ENCODE results near the gene PRDM16. TPM values are rescaled to one million over a fixed set of nuclear protein-coding genes. Genes with fewer than 3 reads are reported as not detected.

The PRDM16 gene
- total RNA-seq, 1 donor from 2014 or later: not detected

DNA sequence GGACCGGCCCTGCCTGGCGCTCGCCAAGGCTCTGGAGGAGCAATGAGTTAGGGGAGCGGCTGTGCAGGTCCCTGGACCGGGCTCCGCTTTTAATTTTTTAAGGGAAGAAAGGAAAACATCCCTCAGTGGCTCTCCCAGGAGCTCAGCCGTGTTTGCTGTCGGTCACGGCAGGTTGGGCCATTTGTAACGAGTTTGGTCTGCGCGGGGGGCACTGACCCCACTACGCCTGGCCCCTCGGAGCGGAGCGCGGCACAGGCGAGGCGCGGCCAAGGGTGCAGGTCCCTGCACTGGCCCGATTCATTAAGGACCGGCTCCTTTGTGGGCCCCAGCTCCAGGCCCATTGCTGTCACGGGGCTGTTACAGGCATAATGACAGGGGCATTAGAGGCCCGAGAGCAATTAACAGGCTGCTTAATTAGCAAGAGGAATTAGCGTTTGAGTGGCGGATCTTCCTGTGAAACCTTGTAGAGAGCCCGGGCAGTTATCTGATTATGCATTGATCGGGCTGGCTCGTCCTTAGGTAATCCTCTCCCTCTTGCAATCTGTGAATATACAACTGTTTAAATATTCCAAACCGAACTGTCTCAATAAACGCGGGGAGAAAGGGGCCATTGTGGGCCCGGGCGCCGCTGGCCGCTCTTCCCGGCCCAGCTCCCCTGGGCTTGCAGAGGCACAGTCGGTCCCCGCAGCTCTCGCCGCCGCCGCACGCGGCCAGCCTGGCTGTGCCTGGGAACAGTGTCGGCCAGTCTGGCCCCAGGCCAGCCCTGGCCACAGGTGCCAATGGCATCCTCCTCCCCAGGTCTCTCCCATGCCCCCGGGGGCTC is 56.8 kb downstream of the PRDM16 start:
- H3K9me3 Mint-ChIP-seq: no peaks in the 10 kb centered on the region
- intact Hi-C loops (cut with micrococcal nuclease): no loop called here

DNA sequence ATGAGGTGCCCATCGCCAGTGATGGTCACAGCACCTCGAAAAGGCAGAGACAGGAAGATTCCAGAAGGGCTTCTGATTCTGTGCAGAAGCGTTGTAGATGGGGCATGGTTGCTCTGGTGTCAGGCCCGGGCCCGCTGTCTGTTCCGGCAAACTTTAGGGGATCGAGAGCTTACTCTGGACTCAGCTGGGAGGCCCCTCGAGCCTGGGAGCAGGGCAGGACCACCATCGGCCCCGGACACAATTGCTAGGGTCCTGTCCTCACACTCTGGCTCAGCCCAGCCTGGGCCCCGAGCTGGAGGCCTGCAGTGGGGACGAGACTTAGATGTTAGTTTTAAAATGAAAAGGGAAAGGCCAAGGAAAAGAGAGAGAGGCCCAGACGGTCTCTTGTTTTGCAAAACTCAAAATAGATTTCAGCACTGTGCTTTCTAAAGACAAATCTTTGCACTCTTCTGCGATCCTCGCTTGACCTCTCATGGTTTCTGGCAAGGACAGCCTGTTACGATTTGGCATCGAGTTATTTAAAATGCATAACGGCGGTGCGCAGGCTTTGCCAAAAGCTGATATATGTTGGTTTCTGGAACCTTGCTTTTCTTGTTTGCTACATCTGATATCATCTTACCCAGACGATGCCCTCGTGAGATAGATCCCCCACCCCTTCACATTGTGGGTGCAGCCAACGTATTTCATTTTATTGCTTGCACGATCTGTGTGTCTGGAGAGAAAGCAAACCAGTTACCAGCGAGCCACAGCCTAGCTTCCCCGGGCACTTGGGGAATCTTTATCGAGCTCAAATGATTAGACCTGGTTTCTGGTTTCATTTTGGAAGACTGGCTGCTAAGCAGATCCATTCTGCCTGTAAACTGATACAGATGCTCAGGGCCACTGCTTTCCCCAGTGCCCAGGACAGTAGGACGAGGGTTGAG is 58.0 kb downstream of the PRDM16 start:
- Mint-ChIP-seq H3K27ac (no peak overlapping the region), H3K36me3 (ENCODE audit: low read depth) (no peaks in the 10 kb centered on the region), H3K4me1 (ENCODE audit: low read depth) (no peaks in the 10 kb centered on the region), H3K4me3 (ENCODE audit: low read depth) (no peak overlapping the region), H3K27me3 (ENCODE audit: low read depth) (no peaks in the 10 kb centered on the region), H3K9me3 (no peaks in the 10 kb centered on the region)
- intact Hi-C loops (cut with micrococcal nuclease): no loop called here
- DNase-seq (ENCODE audit: low spot score): no peak

More for the DNA sequence above, 56.8 kb downstream of the PRDM16 start:
- Mint-ChIP-seq H3K4me3 (ENCODE audit: low read depth) (no peak overlapping the region), H3K4me1 (ENCODE audit: low read depth) (no peaks in the 10 kb centered on the region), H3K36me3 (ENCODE audit: low read depth) (no peaks in the 10 kb centered on the region), H3K27ac (no peak overlapping the region), H3K27me3 (ENCODE audit: low read depth) (no peaks in the 10 kb centered on the region)
- DNase-seq (ENCODE audit: low spot score): no peak

DNA sequence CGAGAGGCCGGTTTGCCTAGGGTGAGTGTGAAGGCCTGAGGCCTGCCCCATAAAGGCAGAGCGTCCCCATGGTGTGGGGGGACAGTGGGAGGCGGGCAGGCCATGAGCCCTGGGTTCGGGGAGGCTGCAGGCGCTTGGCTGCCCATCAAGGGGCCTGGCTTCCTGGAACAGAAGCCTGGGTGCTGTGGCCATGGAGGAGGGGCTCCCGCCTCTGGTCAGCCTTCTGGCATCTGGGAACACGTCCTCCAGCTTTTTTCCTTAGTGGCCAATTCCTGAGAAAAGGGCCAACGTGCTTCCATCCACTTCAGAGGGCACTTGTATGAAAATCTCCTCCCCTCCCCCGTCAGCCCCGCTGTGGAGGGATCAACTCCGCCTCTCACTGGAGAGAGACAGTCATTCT is 58.7 kb downstream of the PRDM16 start:
- DNase-seq (ENCODE audit: low spot score): no peak
- Mint-ChIP-seq H3K4me1 (ENCODE audit: low read depth) (no peaks in the 10 kb centered on the region), H3K36me3 (ENCODE audit: low read depth) (no peaks in the 10 kb centered on the region), H3K27ac (no peak overlapping the region), H3K27me3 (ENCODE audit: low read depth) (no peaks in the 10 kb centered on the region), H3K4me3 (ENCODE audit: low read depth) (no peak overlapping the region), H3K9me3 (no peaks in the 10 kb centered on the region)
- intact Hi-C loops (cut with micrococcal nuclease): no loop called here

DNA sequence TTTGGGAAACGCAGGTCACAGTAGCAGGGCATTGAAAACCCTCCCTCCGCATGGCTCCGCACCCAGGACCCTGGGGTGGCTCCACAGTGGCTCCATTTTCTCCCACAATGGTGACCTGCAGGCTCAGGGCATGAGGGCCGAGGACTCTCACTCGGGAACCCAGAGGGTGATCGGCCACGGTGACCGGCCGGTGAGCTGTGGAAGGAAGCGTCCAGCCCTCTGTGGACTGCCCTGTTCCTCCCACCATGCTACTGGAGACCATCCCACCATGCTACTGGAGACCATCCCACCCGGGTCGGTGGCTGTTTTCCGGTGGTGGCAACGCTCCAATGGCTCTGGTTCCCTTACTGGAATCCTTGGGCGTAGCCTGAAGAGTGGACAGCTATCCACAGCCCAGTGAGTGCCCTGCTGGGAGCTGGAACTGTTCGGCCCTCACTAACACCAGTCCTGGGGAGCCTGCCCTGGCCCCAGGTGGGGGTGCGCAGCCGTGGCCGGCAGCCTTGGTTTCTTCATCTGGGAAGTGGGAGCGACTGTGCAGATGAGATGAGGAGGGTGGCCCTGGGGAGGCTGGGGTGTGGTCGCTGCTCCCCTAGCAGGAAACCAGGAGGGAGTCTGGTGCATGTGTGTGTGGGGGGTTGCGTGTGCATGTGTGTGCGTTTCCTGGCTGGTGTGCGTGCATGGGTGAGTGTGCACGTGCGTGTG is 59.6 kb downstream of the PRDM16 start:
- Mint-ChIP-seq H3K4me1 (ENCODE audit: low read depth) (no peaks in the 10 kb centered on the region), H3K4me3 (ENCODE audit: low read depth) (no peak overlapping the region), H3K9me3 (no peaks in the 10 kb centered on the region), H3K36me3 (ENCODE audit: low read depth) (no peaks in the 10 kb centered on the region), H3K27me3 (ENCODE audit: low read depth) (no peaks in the 10 kb centered on the region), H3K27ac (no peak overlapping the region)
- no peak for DNase-seq (ENCODE audit: low spot score)
- intact Hi-C loops (cut with micrococcal nuclease): no loop called here

DNA sequence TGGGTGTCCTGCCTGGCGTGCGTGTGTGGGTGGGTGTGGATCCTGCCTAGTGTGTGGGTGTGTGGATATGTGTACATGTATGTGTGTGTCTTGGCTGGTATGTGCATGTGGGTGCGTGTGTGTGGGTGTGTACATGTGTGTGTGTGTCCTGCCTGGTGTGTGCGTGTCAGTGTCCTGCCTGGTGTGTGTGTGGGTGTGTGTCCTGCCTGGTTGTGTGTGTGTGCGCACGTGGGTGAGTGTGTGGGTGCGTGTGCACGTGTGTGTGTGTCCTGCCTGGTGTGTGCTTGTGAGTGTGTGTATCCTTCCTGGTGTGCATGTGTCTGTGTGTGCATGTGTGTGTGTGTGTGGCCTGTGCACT is 60.1 kb downstream of the PRDM16 start:
- no peak for DNase-seq (ENCODE audit: low spot score)
- Mint-ChIP-seq H3K27me3 (ENCODE audit: low read depth) (no peaks in the 10 kb centered on the region), H3K4me3 (ENCODE audit: low read depth) (no peak overlapping the region), H3K36me3 (ENCODE audit: low read depth) (no peaks in the 10 kb centered on the region), H3K27ac (no peak overlapping the region), H3K9me3 (no peaks in the 10 kb centered on the region), H3K4me1 (ENCODE audit: low read depth) (no peaks in the 10 kb centered on the region)
- intact Hi-C loops (cut with micrococcal nuclease): no loop called here

DNA sequence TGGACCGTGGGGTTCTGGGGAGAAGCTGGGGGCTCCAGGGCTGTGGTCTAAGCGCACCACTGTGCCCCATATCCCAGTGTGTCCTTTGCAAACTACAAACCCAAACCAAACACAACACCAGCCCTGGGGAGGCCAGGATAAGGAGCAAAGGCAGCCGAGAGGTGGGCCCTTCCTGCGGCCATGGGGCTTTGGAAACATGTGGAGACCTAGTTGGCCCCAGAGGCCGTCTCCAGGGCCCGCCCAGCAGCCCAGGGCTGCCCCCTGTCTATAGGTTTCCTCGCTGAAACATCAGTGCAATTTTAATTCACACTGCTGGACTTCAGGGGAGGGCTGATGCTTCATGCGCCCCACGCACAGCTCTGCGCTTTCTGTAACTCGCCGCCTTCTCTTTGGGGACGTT is 61.3 kb downstream of the PRDM16 start:
- intact Hi-C loops (cut with micrococcal nuclease): no loop called here
- no peak overlapping the region for H3K4me3 Mint-ChIP-seq (ENCODE audit: low read depth)
- no peaks in the 10 kb centered on the region for H3K4me1 Mint-ChIP-seq (ENCODE audit: low read depth)
- no peaks in the 10 kb centered on the region for H3K9me3 Mint-ChIP-seq
- H3K27ac Mint-ChIP-seq: no peak overlapping the region
- no peaks in the 10 kb centered on the region for H3K27me3 Mint-ChIP-seq (ENCODE audit: low read depth)
- no peaks in the 10 kb centered on the region for H3K36me3 Mint-ChIP-seq (ENCODE audit: low read depth)
- DNase-seq (ENCODE audit: low spot score): no peak

DNA sequence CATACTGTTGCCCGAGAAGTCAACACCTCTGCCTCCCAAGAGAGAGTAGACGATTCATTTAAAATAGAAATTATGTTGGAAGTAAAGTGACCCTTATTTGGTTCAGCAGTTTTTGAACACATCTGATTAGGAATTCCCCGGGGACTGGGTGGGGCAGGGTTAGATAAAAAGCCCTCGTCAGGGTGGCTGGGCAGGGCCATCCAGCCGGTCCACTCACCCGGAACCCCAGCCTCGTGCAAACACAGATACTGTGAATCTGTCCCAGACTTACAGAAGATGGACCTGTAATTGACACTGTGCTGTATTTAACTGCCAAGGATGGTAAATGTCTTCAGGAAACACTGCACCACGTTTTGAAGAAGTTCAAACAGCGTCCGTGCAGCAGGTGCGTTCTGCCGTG is 63.7 kb downstream of the PRDM16 start:
- H3K27ac Mint-ChIP-seq: no peak overlapping the region
- H3K27me3 Mint-ChIP-seq (ENCODE audit: low read depth): no peaks in the 10 kb centered on the region
- H3K36me3 Mint-ChIP-seq (ENCODE audit: low read depth): no peaks in the 10 kb centered on the region
- no peaks in the 10 kb centered on the region for H3K4me1 Mint-ChIP-seq (ENCODE audit: low read depth)
- intact Hi-C loops (cut with micrococcal nuclease): no loop called here
- no peaks in the 10 kb centered on the region for H3K9me3 Mint-ChIP-seq
- DNase-seq (ENCODE audit: low spot score): no peak
- no peak overlapping the region for H3K4me3 Mint-ChIP-seq (ENCODE audit: low read depth)

DNA sequence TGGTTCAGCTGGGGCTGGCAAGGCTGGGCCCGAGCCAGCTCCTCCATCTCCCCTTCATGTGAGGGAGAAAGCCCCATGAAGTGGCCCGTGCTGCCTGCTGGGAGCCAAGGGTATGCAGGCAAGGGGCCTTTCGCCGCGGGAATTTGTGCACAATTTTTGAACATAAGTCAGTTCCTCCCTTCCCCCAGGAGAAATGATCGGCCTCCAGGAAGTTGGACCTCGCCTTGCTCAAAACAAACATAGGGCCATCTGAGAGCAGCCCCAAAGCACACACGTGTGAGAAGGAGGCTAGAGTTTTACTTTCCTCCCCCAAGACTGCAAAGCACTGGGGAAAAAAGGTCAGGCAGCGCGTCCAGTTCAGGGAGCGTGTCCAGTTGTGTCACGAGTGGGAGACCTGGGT is 64.7 kb downstream of the PRDM16 start:
- no peaks in the 10 kb centered on the region for H3K27me3 Mint-ChIP-seq (ENCODE audit: low read depth)
- no peak overlapping the region for H3K4me3 Mint-ChIP-seq (ENCODE audit: low read depth)
- no peaks in the 10 kb centered on the region for H3K4me1 Mint-ChIP-seq (ENCODE audit: low read depth)
- no peaks in the 10 kb centered on the region for H3K9me3 Mint-ChIP-seq
- no peaks in the 10 kb centered on the region for H3K36me3 Mint-ChIP-seq (ENCODE audit: low read depth)
- DNase-seq (ENCODE audit: low spot score): no peak
- no peak overlapping the region for H3K27ac Mint-ChIP-seq
- intact Hi-C loops (cut with micrococcal nuclease): no loop called here

DNA sequence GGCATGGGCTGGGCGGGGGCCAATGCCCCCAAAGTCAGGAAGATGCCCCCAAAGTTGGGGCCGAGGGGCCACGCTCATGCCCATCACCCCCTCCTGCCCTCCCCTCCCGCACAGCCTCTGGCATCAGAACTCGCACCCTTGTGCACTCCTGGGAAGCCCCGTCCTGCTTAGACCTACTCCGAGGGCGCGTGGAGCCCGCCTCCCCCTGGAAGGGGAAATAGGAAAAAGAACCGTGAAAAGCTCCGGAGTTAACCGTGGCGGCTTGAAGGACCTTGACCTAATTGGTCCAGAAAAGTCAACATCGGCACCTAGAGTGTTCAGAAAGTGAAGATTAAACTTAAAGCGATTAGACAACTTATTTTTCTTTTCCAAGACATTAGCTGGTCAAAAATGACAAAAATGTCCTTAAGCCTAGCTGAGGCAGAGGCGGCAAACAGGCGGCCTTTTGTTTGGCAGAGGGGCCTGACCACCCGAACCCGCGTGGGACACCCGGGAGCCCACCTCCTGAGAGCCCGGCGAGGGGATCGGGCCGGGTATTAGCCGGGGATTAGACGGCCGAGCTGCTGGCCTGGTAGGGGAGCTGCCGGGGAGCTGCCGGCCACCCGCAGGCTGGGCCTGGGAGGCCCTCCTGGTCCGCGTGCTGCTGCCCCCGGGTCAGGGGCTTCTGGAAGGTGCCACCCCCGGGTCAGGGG is 65.5 kb downstream of the PRDM16 start:
- Mint-ChIP-seq H3K27me3 (ENCODE audit: low read depth) (no peaks in the 10 kb centered on the region), H3K36me3 (ENCODE audit: low read depth) (no peaks in the 10 kb centered on the region), H3K4me1 (ENCODE audit: low read depth) (no peaks in the 10 kb centered on the region), H3K4me3 (ENCODE audit: low read depth) (no peak overlapping the region), H3K9me3 (no peaks in the 10 kb centered on the region), H3K27ac (no peak overlapping the region)
- intact Hi-C loops (cut with micrococcal nuclease): no loop called here
- no peak for DNase-seq (ENCODE audit: low spot score)

DNA sequence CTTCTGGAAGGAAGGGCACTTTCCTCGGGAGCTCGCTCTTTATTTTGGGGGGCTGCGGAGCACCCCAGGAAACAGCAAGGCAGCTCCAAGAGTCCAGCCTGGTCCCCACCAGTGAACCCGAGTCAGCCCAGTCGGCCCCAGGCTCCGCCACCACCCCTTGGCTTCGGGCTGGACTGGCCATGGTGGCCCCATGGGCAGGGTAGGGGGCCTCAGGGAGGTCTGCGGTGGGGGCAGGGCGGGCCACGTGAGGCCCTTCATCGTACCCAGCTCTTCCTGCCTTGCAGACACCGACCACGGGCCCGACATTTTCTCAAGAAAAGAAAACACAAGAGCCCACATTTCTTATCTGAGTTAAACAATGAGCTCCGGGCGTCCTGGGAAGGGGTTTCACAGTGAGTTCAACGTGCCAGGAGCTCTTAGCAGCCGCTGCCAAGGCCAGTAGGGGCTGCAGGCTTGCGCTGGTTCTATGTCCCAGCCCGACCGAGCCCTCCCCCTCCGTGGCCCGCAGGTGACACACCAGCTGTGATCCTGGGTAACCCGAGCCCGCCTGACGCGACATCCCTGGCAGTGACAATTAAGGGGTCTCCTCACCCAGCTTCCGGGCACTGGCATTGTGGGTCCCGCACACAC is 66.2 kb downstream of the PRDM16 start:
- H3K36me3 Mint-ChIP-seq (ENCODE audit: low read depth): no peaks in the 10 kb centered on the region
- H3K4me3 Mint-ChIP-seq (ENCODE audit: low read depth): no peak overlapping the region
- H3K27me3 Mint-ChIP-seq (ENCODE audit: low read depth): no peaks in the 10 kb centered on the region
- intact Hi-C loops (cut with micrococcal nuclease): no loop called here
- no peaks in the 10 kb centered on the region for H3K4me1 Mint-ChIP-seq (ENCODE audit: low read depth)
- H3K27ac Mint-ChIP-seq: no peak overlapping the region
- no peak for DNase-seq (ENCODE audit: low spot score)
- no peaks in the 10 kb centered on the region for H3K9me3 Mint-ChIP-seq

DNA sequence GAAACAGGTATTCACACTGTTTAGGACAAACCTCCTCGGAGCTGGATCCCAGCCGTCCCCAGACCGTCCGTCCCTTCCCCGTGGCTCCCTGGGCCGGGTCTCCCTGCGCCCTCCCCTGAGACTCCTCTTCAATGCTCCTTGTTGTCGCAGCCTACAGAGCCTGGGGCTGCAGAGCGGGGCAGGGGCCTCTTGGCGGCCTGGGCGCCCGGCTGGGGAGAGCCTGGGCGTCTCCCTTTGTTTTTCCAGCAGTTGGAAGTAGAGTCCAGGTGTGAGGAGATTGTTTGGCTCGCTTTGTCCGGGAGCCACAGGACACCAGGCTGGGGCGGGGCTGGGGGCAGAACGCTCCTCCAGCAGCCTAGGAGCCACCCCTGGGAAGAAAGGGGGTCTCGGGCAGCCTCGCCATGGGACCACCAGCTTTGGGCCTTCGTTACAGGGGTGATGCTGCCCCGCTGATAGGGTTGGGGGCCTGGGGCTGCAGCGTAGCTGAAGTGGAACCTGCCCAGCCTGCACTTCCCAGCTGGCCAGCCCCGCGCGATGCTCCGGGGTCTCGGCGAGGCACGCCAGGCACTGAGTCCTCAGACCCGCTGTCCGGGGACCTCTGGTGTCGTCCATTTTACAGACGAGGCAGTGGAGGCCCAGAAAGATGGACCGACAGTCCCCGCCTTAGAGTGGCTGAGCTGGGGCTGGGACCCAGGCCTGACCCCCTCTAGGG is 66.9 kb downstream of the PRDM16 start:
- no peak overlapping the region for H3K27ac Mint-ChIP-seq
- H3K27me3 Mint-ChIP-seq (ENCODE audit: low read depth): no peaks in the 10 kb centered on the region
- no peak for DNase-seq (ENCODE audit: low spot score)
- H3K9me3 Mint-ChIP-seq: no peaks in the 10 kb centered on the region
- H3K4me3 Mint-ChIP-seq (ENCODE audit: low read depth): no peak overlapping the region
- no peaks in the 10 kb centered on the region for H3K4me1 Mint-ChIP-seq (ENCODE audit: low read depth)
- H3K36me3 Mint-ChIP-seq (ENCODE audit: low read depth): no peaks in the 10 kb centered on the region
- intact Hi-C loops (cut with micrococcal nuclease): no loop called here

DNA sequence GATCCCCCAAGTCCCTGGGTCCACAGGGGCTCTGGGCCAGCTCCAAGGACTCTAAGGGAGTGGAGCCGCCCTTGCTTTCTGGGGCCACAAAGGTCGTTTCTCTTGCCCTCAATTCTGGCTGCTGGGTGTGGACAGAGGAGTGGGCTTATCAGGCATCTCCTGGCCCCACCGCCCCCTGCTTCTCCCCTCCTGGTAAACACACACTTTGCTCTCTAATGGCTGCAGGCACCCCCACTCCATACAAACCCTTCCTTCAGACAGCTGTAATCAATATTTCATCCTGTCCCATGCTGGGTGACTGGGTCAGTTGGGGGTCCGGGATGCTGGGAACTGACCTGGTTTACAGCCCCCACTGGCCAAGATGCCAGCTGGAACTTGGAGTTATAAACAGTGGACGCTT is 67.5 kb downstream of the PRDM16 start:
- Mint-ChIP-seq H3K27ac (no peak overlapping the region), H3K9me3 (no peaks in the 10 kb centered on the region), H3K36me3 (ENCODE audit: low read depth) (no peaks in the 10 kb centered on the region), H3K27me3 (ENCODE audit: low read depth) (no peaks in the 10 kb centered on the region), H3K4me1 (ENCODE audit: low read depth) (no peaks in the 10 kb centered on the region), H3K4me3 (ENCODE audit: low read depth) (no peak overlapping the region)
- DNase-seq (ENCODE audit: low spot score): no peak
- intact Hi-C loops (cut with micrococcal nuclease): no loop called here

Measured in activated T-helper 2 cell treated with anti-CD3 and anti-CD28 coated beads, Interferon-gamma antibody, Interleukin-2, Interleukin-4, amounts not matched to agents 10 μg/mL and 5 μg/mL and 100 μg/mL, durations not matched to agents 14 hours and 24 hours and 36 hours (primary cell).